Measurements from ENCODE around the gene ST6GAL1.
"Not testable (repeated sequence)": the region's sequence is repeated elsewhere in the genome, so short reads cannot be mapped to it uniquely, and the experiment has no call there.

The ST6GAL1 gene

DNA sequence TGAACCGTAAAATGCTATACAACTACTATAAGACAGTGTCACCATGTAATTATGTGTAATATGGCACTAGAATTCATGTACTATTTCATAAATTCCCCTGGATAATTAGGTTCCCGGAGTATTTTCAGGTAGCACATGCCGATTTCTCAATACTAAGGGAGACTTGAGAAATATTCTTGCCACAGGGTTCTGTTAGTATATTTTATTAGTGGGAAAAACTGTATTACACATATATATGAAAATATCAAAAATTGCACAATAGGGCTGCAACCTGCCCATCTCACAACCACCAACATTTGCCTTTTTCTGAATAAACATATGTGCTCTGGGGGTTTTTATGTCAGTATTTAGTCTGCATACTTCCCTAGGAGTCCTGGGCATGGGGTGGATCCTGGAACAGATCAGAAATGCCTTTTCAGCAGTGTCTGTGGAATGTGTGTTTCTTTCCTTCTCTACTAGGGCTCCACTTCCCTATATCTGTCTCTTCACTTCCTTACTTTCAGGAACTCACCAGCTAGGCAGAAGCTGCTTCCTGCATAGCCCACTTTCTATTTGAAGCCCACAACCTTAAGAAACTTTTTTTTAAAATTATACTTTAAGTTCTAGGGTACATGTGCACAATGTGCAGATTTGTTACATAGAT lies 121.5 kb downstream of the ST6GAL1 start:
- no peak for DNase-seq

GRCh38 chr3:187052427-187052826 lies 122.1 kb downstream of the ST6GAL1 start:
- DNase-seq = not testable (repeated sequence)

GRCh38 chr3:187054433-187054832 lies 124.1 kb downstream of the ST6GAL1 start:
- DNase-seq = not testable (repeated sequence)

DNA sequence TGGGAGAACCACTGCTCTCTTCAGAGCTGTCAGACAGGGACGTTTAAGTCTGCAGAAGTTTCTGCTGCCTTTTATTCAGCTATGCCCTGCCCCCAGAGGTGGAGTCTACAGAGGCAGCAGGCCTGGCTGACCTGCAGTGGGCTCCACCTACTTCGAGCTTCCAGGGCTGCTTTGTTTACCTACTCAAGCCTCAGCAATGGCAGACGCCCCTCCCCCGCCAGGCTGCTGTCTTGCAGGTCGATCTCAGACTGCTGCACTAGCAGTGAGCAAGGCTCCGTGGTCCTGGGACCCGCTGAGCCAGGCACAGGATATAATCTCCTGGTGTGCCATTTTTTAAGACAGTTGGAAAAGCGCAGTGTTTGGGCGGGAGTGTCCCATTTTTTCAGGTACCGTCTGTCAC lies 127.5 kb downstream of the ST6GAL1 start:
- DNase-seq = not testable (repeated sequence)

- no peak for DNase-seq
These were observed 131.4 kb downstream of the ST6GAL1 start for GRCh38 chr3:187061748-187062147.

GRCh38 chr3:187062526-187063177 lies 132.3 kb downstream of the ST6GAL1 start:
- peak; percentile 81 for DNase-seq

GRCh38 chr3:187063286-187064121 lies 133.2 kb downstream of the ST6GAL1 start:
- DNase-seq = no peak

DNA sequence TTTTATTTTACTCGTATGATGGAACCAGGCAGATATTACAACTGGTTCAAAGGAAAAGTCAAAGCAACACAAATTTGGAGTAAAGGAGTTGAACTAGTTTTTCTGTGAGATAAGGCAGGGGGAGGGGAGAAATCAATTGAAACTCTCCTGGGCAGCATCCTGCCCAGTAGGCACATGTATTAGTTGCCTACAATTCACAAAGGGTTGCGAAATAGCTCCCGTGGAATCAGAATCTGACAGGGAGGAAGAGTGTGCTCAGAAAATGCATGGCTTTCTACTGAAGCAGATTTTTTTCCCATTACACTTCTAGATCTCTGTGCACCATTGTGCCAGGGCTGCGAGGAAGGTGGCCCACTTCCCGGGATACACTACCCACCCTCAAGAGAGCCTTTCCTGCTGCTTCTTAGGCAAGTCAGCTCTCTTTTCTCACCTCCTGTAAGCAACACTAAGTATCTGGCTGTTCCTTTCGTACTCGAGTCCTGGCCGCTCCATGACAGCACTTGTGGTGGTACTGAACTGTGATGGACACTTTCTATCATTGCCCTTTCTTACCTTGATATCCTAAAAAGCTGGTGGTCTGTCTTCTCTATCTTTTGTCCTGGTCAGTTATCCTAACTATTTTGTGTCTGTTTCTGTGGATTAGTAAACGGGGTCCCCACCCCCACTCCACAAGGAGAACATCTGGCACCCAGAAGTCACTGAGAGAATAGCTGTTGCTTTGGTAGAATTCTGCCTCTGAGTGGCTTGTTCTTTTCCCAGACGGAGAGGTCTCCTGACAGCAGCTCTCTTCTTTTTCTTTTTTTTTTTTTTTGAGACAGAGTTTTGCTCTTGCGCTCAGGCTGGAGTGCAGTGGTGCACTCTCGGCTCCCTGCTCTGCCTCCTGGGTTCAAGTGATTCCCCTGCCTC lies 134.1 kb downstream of the ST6GAL1 start:
- peak; percentile 24 for DNase-seq

GRCh38 chr3:187066228-187066995 lies 136.1 kb downstream of the ST6GAL1 start:
- DNase-seq = peak; percentile 36

DNA sequence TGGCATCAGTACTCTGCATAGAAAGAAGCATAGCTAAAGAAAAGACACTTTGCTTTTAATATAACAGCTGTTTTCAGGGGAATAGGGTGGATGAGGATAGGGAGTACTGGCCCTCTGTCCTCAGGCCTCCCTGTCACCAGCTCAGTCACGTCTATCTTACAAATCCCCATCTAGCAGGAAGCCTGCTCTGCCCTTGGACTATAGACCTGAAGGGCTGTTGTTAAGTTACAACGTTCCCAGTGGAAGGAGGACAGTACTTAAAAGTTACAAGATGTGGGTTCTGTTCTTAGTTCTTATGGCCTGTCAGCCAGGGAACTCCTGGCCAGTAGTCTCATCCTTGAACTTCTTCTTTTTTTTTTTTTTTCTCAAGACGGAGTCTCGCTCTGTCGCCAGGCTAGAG lies 138.5 kb downstream of the ST6GAL1 start:
- no peak for DNase-seq

DNA sequence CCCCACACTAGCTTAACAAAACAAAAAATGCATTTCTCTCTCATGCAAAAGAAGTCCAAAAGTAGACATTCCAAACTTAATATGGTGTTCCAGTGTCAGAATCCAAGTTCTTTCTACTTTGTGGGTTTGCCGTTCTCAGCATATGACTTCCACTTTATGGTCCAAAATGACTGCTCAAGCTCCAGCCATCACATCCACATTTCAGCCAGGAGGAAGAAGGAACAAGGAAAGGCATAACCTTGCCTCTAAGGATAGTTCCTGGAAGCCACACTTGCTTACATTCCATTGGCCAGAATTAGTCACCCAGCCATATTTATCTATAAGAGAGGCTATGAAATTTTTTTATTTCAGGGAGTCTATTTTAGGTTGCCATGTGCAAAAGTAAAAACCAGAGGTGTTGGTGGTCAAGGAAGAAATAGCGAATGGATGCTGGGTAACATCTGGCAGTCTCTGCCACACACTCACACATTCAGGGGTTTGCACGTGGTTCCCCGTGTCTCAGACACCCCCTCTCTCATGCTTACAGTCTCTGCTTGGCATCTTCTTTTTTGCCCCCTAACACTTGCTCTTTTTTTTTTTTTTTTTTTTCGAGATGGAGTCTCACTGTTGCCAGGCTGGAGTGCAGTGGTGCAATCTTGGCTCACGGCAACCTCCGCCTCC lies 139.7 kb downstream of the ST6GAL1 start:
- no peak for DNase-seq

GRCh38 chr3:187072102-187072501 lies 141.8 kb downstream of the ST6GAL1 start:
- no peak for DNase-seq

- DNase-seq = no peak
These were observed 142.2 kb downstream of the ST6GAL1 start for GRCh38 chr3:187072511-187072910.

- DNase-seq = no peak
These were observed 143.3 kb downstream of the ST6GAL1 start for GRCh38 chr3:187073581-187074098.

GRCh38 chr3:187074846-187075245 lies 144.5 kb downstream of the ST6GAL1 start:
- DNase-seq = no peak

GRCh38 chr3:187076297-187076696 lies 146.0 kb downstream of the ST6GAL1 start:
- no peak for DNase-seq

GRCh38 chr3:187077085-187077484 lies 146.8 kb downstream of the ST6GAL1 start:
- DNase-seq = no peak

- DNase-seq = no peak
These were observed 147.2 kb downstream of the ST6GAL1 start for GRCh38 chr3:187077537-187077936.

GRCh38 chr3:187079090-187080022 lies 149.0 kb downstream of the ST6GAL1 start:
- DNase-seq = no peak

All from fibroblast of skin of scalp (primary cell).